Measurements from ENCODE around the gene AMOT. TPM values are rescaled to one million over a fixed set of nuclear protein-coding genes. Genes with fewer than 3 reads are reported as not detected.
A peak's percentile ranks its signal among the peaks of the same experiment; 100 is the strongest.

The AMOT gene
- polyA plus RNA-seq, 1 of the 3 experiments (the other 2 are of a cell fraction), result 3.4 TPM

GRCh38 chrX:112834031-112834845 is 6.4 kb downstream of the AMOT start (continued):
- TF ChIP-seq YY1 (IDR thresholded peaks at IDR 0.05; ENCODE audit: low read depth), result no peak; the same call in 1 of the 2 replicates
- 0 out of 2 replicates have a peak, but pooled peaks have one; percentile 21 for TF ChIP-seq RXRA (IDR thresholded peaks at IDR 0.05; ENCODE audit: borderline replicate concordance, low read depth)
- peak; percentile 98 for TF ChIP-seq TCF12 (IDR thresholded peaks at IDR 0.05)
- no peak for TF ChIP-seq MXI1 (IDR thresholded peaks at IDR 0.05; ENCODE audit: low read depth, low read length)
- TF ChIP-seq USF1 (IDR thresholded peaks at IDR 0.05; ENCODE audit: borderline replicate concordance, low read depth), result no peak
- peak; percentile 97 for TF ChIP-seq TEAD4 (IDR thresholded peaks at IDR 0.05; ENCODE audit: borderline replicate concordance, insufficient read depth)
- TF ChIP-seq USF2 (IDR thresholded peaks at IDR 0.05; ENCODE audit: borderline replicate concordance, low read depth, low read length), result no peak
- TF ChIP-seq POLR2AphosphoS5 (IDR thresholded peaks at IDR 0.05; ENCODE audit: low read depth, low read length), result peak; percentile 95
- TF ChIP-seq CHD2 (IDR thresholded peaks at IDR 0.05; ENCODE audit: low read length, partially characterized antibody), result peak; percentile 30
- TF ChIP-seq EP300 (IDR thresholded peaks at IDR 0.05; ENCODE audit: borderline replicate concordance in 1 of 2, low read depth in 1 of 2, low read length in 1 of 2), result peak; percentile 58 to 90; a peak in 3 of 4 replicates
- no peak for TF ChIP-seq REST (IDR thresholded peaks at IDR 0.05; ENCODE audit: low read depth, low read length)
- no peak for TF ChIP-seq GATA2 (CRISPR knock-in tag; IDR thresholded peaks at IDR 0.05)
- TF ChIP-seq SMC3 (IDR thresholded peaks at IDR 0.05; ENCODE audit: low read depth, low read length), result no peak

GRCh38 chrX:112832481-112833095 is 8.0 kb downstream of the AMOT start:
- Histone ChIP-seq H3K27me3 (ENCODE audit: insufficient read depth) (no peaks in the 10 kb centered on the region), H3F3A (replicated peaks; ENCODE audit: insufficient read depth) (peaks cover 9% of the 10 kb centered on the region), H3K79me2 (ENCODE audit: insufficient read depth) (no peaks in the 10 kb centered on the region; the same call in 1 of the 2 replicates), H3K4me2 (no peak overlapping the region), H3K9me2 (no peaks in the 10 kb centered on the region), H2AFZ (ENCODE audit: low read depth) (no peak overlapping the region), H3K36me3 (replicated peaks in 1 of 2; ENCODE audit: control insufficient read depth in 1 of 2, insufficient read depth in 2 of 2, low read length in 1 of 2) (no peaks in the 10 kb centered on the region), H4K20me1 (ENCODE audit: insufficient read depth) (peaks cover 5% of the 10 kb centered on the region; the same call in 1 of the 2 replicates), H3K9me3 (no peaks in the 10 kb centered on the region), H3K9ac (no peak overlapping the region), H3K27ac (ENCODE audit: low read depth in 2 of 2, low read length in 1 of 2) (no peak overlapping the region), H3K4me1 (ENCODE audit: control insufficient read depth in 1 of 2, insufficient read depth in 2 of 2, low read depth in 1 of 2, low read length in 1 of 2) (peaks cover 0 to 9% of the 10 kb centered on the region in 2 experiments; a peak in 2 of 4 replicates), H3K4me3 (ENCODE audit: low read depth in 2 of 2, low read length in 1 of 2) (no peak overlapping the region)
- DNase-seq, result no peak
- 28% methylated on average over 3 of the region's 3 CpGs for WGBS (ENCODE audit: low lambda C conversion rate)
- CTCF ChIA-PET, result interaction anchor here (1.3 kb wide), 1 partner anchor 26 kb away, joined by 3 read pairs; no protein-coding TSS in a partner anchor
- POLR2A ChIA-PET, result no interaction called here
- TF ChIP-seq CTCF (IDR thresholded peaks at IDR 0.05) (no peak), FOXJ3 (CRISPR knock-in tag; IDR thresholded peaks at IDR 0.05) (no peak), EZH2phosphoT487 (IDR thresholded peaks at IDR 0.05; ENCODE audit: borderline replicate concordance, low read depth) (no peak), SIN3A (IDR thresholded peaks at IDR 0.05; ENCODE audit: borderline replicate concordance, low read depth, low read length) (no peak), MXI1 (IDR thresholded peaks at IDR 0.05; ENCODE audit: low read depth, low read length) (no peak), CHD2 (IDR thresholded peaks at IDR 0.05; ENCODE audit: low read length, partially characterized antibody) (no peak), ELF1 (IDR thresholded peaks at IDR 0.05) (no peak), JUND (IDR thresholded peaks at IDR 0.05) (peak; percentile 59), NFIC (IDR thresholded peaks at IDR 0.05; ENCODE audit: borderline replicate concordance) (peak; percentile 70), USF2 (IDR thresholded peaks at IDR 0.05; ENCODE audit: borderline replicate concordance, low read depth, low read length) (no peak)
